Muscle layer of duodenum (tissue), 2 donors: ENCODE measurements around the gene DHX8.

Experiments
- H3K27ac ChIP-seq: one replicate; pipeline ENCODE4 v1.7.0; 2013; ENCODE audit warnings: mild to moderate bottlenecking, low read length
- H3K27me3 ChIP-seq: one replicate; pipeline ENCODE4 v1.7.0; 2013; ENCODE audit warnings: low read depth, mild to moderate bottlenecking, control low read depth, low read length
- H3K36me3 ChIP-seq, 2 donors: one replicate each; pipeline ENCODE4 v1.7.0; 2013; ENCODE audit warnings: low read length in 2 of 2, control low read depth in 1 of 2, mild to moderate bottlenecking in 1 of 2; ENCODE audit not compliant: insufficient read depth in 2 of 2, control insufficient read depth in 1 of 2
- H3K4me1 ChIP-seq, 2 donors: one replicate each; pipeline ENCODE4 v1.7.0; 2013; ENCODE audit warnings: low read length in 2 of 2, mild to moderate bottlenecking in 2 of 2, control low read depth in 1 of 2, moderate library complexity in 1 of 2; ENCODE audit not compliant: insufficient read depth in 2 of 2, control insufficient read depth in 1 of 2
- H3K4me3 ChIP-seq, 2 donors: one replicate each; pipeline ENCODE4 v1.7.0; 2013; ENCODE audit warnings: low read length in 2 of 2, low read depth in 1 of 2, mild to moderate bottlenecking in 1 of 2
- H3K9me3 ChIP-seq, 2 donors: one replicate each; pipeline ENCODE4 v1.7.0; 2013; ENCODE audit warnings: low read length in 2 of 2, control low read depth in 1 of 2, mild to moderate bottlenecking in 1 of 2; ENCODE audit not compliant: control insufficient read depth in 1 of 2
- donor health status: healthy.

The DHX8 gene

GRCh38 chr17:43540821-43541674 is 57.3 kb downstream of the DHX8 start:
- H3K36me3 ChIP-seq, result no peaks in the 10 kb centered on the region
- peaks cover 6 to 23% of the 10 kb centered on the region in 2 donors for H3K4me1 ChIP-seq
- peaks cover 19% of the 10 kb centered on the region for H3K27me3 ChIP-seq
- no peak overlapping the region for H3K4me3 ChIP-seq
- no peaks in the 10 kb centered on the region for H3K9me3 ChIP-seq
- no peak overlapping the region for H3K27ac ChIP-seq

- Histone ChIP-seq H3K27ac (no peak overlapping the region), H3K4me3 (no peak overlapping the region), H3K27me3 (peaks cover 19% of the 10 kb centered on the region)
These were observed 59.1 kb downstream of the DHX8 start for GRCh38 chr17:43542859-43543258.

GRCh38 chr17:43543300-43543699 is 59.5 kb downstream of the DHX8 start:
- H3K4me3 ChIP-seq, result no peak overlapping the region
- peaks cover 6 to 32% of the 10 kb centered on the region in 2 donors for H3K4me1 ChIP-seq
- H3K27ac ChIP-seq, result no peak overlapping the region
- peaks cover 19% of the 10 kb centered on the region for H3K27me3 ChIP-seq
- no peaks in the 10 kb centered on the region for H3K36me3 ChIP-seq
- H3K9me3 ChIP-seq, result no peaks in the 10 kb centered on the region

More at GRCh38 chr17:43542859-43543258, 59.1 kb downstream of the DHX8 start:
- H3K9me3 ChIP-seq, result no peaks in the 10 kb centered on the region
- H3K36me3 ChIP-seq, result no peaks in the 10 kb centered on the region
- peaks cover 6 to 32% of the 10 kb centered on the region in 2 donors for H3K4me1 ChIP-seq

GRCh38 chr17:43543771-43544575 is 60.2 kb downstream of the DHX8 start:
- no peaks in the 10 kb centered on the region for H3K9me3 ChIP-seq
- H3K36me3 ChIP-seq, result no peaks in the 10 kb centered on the region
- H3K4me3 ChIP-seq, result no peak overlapping the region
- peaks cover 6 to 32% of the 10 kb centered on the region in 2 donors for H3K4me1 ChIP-seq
- H3K27me3 ChIP-seq, result peaks cover 19% of the 10 kb centered on the region
- no peak overlapping the region for H3K27ac ChIP-seq

DNA sequence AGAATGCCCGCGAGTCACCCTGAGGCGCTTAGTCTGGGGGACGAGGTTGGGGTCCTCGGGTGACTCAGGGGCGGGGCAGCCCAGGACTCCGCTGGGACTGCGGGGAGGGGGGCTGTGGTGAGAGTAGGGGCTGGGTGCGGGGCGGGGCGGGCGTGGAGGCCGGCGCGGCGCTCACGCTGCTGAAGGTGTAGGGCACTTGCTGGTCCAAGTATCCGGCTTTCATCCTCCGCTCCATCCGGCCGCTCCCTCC is 61.5 kb downstream of the DHX8 start:
- peaks cover 19% of the 10 kb centered on the region for H3K27me3 ChIP-seq
- H3K4me3 ChIP-seq, result peak overlapping the region in 1 of 2 donors; percentile 72
- no peak overlapping the region for H3K27ac ChIP-seq
- H3K36me3 ChIP-seq, result no peaks in the 10 kb centered on the region
- no peaks in the 10 kb centered on the region for H3K9me3 ChIP-seq
- peaks cover 6 to 32% of the 10 kb centered on the region in 2 donors for H3K4me1 ChIP-seq

GRCh38 chr17:43546319-43547188 is 62.8 kb downstream of the DHX8 start, which contains the start of gene ETV4:
ETV4 (minus strand) TSS chr17:43546340; CDS start chr17:43545617, 723 bp downstream.
- Histone ChIP-seq H3K9me3 (no peaks in the 10 kb centered on the region), H3K4me1 (peaks cover 6 to 25% of the 10 kb centered on the region in 2 donors), H3K27ac (no peak within 1 kb of the TSS), H3K4me3 (peak within 1 kb of the TSS; percentile 51 to 72), H3K36me3 (no peaks in the 10 kb centered on the region), H3K27me3 (peaks cover 19% of the 10 kb centered on the region)

DNA sequence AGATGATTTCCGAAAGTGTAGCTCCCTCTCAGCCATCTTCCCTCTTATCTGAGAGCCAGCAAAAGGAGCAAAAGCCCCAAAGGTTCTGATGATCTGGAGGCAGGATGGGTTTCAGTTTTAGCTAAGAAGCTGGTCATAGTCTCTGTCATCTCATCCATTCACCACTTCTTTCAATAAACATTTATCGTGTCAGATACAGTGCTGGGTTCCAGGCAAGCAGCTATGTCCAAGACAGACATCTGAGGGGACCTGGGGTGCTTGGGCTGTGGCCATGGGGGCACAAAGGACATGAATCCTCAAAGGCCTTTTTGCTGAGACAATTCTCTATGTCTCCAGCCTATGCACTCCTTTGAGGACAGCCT is 63.4 kb downstream of the DHX8 start:
- no peaks in the 10 kb centered on the region for H3K36me3 ChIP-seq
- peaks cover 8 to 30% of the 10 kb centered on the region in 2 donors for H3K4me1 ChIP-seq
- H3K27ac ChIP-seq, result no peak overlapping the region
- peaks cover 19% of the 10 kb centered on the region for H3K27me3 ChIP-seq
- no peaks in the 10 kb centered on the region for H3K9me3 ChIP-seq
- no peak overlapping the region for H3K4me3 ChIP-seq

DNA sequence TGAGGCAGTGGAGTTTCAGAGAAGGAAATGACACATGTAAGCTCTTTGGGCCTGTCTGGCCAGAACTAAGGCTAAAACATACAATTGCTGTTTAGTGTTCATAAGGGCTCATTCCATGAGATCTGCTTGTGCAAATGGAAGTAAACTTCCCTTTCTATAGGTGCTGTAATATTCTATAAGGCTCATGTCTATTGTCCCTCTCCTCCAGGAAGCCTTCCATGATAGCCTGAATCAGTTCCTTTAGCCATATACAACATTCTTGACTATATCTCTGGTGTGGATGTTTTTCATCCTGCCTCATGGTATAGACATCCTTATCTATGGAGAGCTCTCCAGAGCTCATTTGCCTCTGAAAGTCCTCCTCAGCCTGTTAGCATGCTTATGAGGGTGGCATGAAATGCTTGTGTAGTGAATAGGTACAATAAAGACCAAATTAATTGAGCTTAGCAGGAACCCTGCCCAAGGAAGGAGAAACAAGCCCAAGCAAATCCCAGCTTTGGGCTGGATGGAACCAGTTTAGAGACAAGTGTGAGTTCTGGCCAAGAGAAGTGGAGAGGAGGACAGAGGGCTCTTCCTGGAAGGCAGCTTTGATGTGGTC is 64.0 kb downstream of the DHX8 start:
- no peaks in the 10 kb centered on the region for H3K36me3 ChIP-seq

GRCh38 chr17:43548689-43549379 is 65.1 kb downstream of the DHX8 start:
- peaks cover 12% of the 10 kb centered on the region for H3K27me3 ChIP-seq
- no peaks in the 10 kb centered on the region for H3K9me3 ChIP-seq
- H3K4me1 ChIP-seq, result peaks cover 11 to 34% of the 10 kb centered on the region in 2 donors
- H3K36me3 ChIP-seq, result no peaks in the 10 kb centered on the region
- no peak overlapping the region for H3K4me3 ChIP-seq
- H3K27ac ChIP-seq, result no peak overlapping the region

More for the DNA sequence above, 64.0 kb downstream of the DHX8 start:
- peaks cover 19% of the 10 kb centered on the region for H3K27me3 ChIP-seq
- no peak overlapping the region for H3K4me3 ChIP-seq
- H3K9me3 ChIP-seq, result no peaks in the 10 kb centered on the region
- peaks cover 11 to 34% of the 10 kb centered on the region in 2 donors for H3K4me1 ChIP-seq
- H3K27ac ChIP-seq, result no peak overlapping the region

GRCh38 chr17:43549496-43549895 is 65.7 kb downstream of the DHX8 start:
- Histone ChIP-seq H3K27me3 (peaks cover 7% of the 10 kb centered on the region), H3K27ac (no peak overlapping the region), H3K4me3 (no peak overlapping the region), H3K4me1 (peaks cover 7 to 33% of the 10 kb centered on the region in 2 donors), H3K9me3 (no peaks in the 10 kb centered on the region), H3K36me3 (no peaks in the 10 kb centered on the region)
